ENCODE data around the gene PAQR9.

The PAQR9 gene

DNA sequence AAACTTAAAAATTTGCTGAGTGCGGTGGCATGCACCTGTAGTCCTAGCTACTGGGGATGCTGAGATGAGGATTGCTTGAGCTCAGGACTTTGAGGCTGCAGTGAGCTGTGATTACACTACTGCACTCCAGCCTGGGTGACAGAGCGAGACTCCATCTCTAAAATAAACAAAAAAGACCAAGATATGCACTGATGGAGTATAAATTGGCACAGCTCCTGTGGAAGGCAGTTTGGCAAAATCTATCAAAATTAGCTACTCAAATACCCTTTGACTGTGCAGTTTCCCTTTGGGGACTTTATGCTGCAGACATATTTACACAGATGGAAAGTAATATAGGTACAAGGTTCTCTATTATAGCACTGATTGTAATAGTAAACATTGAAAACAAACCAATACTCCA, 19.8 kb upstream of the PAQR9 start:
- no peak for FAIRE-seq
- DNase-seq (ENCODE audit: insufficient read length, low spot score), result no peak

DNA sequence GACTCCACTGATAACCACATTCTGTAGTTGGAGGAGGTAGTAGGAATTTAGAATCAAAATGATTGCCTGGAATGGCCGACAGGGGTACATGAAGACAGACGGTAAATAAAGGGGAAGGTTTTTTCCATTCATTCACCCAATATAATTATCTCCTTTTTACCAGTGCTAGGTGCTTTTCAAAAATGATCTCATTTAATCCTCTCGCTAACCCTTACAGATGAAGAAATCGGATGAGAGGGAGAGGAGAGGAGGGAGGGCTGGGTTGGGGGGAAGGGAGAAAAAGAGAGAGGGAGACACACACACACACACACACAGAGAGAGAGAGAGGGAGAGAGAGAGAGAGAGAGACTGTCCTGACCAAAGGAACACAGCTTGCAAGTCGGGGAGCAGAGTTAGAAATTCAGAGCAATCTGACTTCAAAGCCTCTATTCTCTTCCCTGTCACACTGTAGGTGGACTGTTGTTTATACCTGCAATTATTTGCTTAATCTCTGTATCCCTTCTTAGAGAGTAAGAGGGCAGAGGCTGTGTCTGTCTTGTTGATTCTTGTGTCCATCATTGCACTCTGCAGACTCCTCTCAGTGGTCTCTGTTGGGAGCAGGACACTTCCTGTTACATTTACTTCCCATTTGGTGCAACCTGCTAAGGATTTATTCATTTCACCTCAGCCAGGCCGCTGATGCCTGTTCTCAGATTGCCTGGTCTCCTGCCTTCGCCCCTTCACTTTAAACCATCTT, 18.7 kb upstream of the PAQR9 start:
- FAIRE-seq, result no peak
- DNase-seq (ENCODE audit: insufficient read length, low spot score), result no peak

GRCh38 chr3:142981108-142981507, 17.6 kb upstream of the PAQR9 start:
- DNase-seq (ENCODE audit: insufficient read length, low spot score) (no peak), FAIRE-seq (no peak)

DNA sequence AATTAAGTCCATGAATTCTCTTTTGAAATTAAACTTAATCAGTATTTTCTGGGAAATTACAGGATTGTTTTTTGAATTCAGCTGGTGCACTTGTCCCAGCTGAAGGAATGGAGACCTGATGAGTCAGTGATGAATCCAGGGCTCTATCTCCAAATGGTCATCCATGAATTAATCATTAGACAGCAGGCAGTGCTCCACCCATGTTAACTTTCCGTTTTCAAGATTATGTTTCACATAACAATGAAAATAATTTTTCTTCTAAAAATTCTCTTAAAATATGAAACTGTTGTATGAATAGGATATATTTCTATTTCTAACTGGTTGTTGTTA, 13.9 kb upstream of the PAQR9 start:
- DNase-seq (ENCODE audit: insufficient read length, low spot score) (no peak), FAIRE-seq (no peak)

DNA sequence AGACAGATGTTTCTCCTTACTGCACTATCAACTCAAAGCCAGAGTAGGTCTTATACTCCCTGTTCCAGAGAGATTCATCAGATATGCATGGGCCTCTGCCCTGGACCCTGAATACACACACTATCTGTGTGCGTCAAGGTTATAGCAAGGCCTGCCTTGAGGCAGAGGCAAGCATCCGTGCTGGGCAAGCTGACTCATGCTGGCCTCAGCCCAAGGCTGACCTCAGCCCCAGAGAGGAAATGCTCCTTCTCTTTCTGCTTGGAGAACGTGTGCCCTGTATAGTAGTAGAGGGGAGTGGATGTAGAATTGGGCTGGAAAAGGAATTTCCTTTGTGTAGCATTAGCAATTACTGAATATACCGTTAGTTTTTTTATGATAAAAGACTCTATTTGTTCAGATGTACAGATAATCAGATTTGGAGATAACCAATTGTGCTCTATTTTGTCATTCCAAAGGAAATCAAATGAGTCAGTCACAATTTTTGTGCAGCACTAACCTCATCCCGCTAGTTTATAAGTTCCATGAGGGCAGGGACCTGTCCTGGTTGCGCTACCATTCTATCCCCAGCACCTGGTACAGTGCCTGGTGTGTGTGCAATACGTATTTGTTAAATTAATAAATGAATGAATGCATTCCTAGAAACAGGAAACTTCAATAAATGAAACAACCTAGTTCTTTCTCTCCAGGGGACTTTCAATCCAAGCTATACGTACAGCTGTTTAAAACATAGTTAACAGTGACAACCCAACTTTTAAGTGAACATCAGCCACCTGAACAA, 13.3 kb upstream of the PAQR9 start:
- FAIRE-seq, result peak; percentile 92

DNA sequence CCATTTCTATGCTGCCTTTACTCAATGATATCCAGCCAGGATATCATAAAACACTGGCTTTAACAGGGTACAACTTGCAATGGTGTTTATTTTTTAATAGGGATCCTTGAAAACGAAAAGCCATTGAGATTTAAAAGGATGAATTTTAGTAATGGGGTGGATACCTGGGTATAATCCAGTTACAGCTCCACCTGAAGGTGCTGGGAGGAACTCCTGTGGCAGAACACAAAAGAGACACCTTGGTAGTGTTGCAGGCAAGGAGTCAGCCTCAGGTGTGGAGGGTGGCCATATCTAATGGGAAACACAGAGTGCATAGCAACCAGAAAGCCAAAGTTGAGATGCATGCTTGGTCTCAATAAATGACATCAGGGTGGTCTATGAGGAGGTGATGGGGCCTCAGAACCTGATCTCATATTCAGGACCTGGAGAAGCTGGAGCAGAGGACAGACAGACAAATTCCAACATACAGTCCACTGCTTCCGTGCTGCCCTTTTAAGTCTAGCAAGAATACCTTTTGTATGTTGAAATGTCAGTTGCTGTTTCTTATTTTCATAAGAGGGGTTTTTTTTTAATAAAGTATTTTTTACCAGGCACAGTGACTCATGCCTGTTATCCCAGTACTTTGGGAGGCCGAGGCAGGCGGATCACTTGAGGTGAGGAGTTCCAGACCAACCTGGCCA, 12.0 kb upstream of the PAQR9 start:
- FAIRE-seq, result no peak
- no peak for DNase-seq (ENCODE audit: insufficient read length, low spot score)

More for the DNA sequence above, 13.3 kb upstream of the PAQR9 start:
- DNase-seq (ENCODE audit: insufficient read length, low spot score), result peak; percentile 76

GRCh38 chr3:142973217-142974009, 9.9 kb upstream of the PAQR9 start:
- FAIRE-seq (no peak), DNase-seq (ENCODE audit: insufficient read length, low spot score) (no peak)

- DNase-seq (ENCODE audit: insufficient read length, low spot score) (no peak), FAIRE-seq (no peak)
These were observed 8.7 kb upstream of the PAQR9 start for GRCh38 chr3:142972092-142972753.

- DNase-seq (ENCODE audit: insufficient read length, low spot score) (no peak), FAIRE-seq (no peak)
These were observed 8.0 kb upstream of the PAQR9 start for GRCh38 chr3:142971431-142971830.

DNA sequence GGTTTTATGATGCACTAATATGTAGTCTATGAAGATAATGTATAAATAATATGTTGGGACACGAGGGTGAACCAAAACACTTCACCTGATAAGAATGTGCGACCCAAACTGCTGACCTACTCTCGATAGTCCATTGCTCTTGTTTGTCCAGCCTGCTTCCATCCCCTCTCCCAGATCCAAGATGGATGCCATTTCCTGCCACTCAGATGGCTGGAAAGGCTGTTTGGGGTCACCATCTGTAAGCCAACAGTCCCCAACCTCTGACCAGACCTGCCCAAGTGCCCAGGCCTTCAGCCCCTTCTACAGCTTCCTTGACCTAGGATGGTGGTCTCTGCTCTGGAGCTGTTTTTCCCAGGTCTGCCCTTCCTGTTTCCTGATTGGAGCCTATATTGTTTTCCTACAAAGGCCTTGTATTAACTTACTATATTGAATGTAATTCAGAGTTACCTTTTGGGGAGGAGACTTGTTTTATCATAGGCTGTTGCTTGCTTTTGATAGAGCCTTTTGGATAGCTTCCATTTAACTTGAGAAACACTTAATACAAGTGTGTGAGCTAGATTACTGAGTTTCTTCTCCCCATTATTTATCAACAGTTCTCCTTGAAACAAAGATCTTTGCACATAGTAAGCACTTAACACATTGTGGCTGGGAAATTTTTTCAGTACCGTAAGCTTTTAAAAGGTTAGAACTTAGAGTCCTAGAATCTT, 5.0 kb upstream of the PAQR9 start:
- no peak for DNase-seq (ENCODE audit: insufficient read length, low spot score)
- no peak for FAIRE-seq

DNA sequence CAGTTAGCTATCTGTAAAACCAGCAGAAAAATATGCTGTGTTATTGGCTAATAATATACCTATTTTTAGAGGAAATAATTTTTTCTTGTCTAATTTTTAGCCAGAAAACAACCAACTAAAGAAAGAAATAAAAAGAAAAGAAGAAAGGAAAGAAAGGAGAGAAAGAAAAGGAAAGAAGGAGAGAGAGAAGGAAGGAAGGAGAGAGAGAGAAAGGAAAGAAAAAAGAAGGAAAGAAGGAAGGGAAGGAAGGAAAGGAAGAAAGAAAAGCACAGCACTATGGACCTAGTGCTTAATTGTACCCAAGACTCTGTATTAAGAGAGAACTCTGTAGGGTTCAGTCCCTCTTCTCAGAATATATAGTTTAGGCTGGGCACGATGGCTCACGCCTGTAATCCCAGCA, 3.3 kb upstream of the PAQR9 start:
- FAIRE-seq, result no peak
- no peak for DNase-seq (ENCODE audit: insufficient read length, low spot score)

- no peak for FAIRE-seq
- no peak for DNase-seq (ENCODE audit: insufficient read length, low spot score)
These were observed 2.1 kb upstream of the PAQR9 start for GRCh38 chr3:142965581-142965980.

GRCh38 chr3:142963234-142963515, 299 bp downstream of the PAQR9 start:
- FAIRE-seq, result no peak
- DNase-seq (ENCODE audit: insufficient read length, low spot score), result no peak

DNA sequence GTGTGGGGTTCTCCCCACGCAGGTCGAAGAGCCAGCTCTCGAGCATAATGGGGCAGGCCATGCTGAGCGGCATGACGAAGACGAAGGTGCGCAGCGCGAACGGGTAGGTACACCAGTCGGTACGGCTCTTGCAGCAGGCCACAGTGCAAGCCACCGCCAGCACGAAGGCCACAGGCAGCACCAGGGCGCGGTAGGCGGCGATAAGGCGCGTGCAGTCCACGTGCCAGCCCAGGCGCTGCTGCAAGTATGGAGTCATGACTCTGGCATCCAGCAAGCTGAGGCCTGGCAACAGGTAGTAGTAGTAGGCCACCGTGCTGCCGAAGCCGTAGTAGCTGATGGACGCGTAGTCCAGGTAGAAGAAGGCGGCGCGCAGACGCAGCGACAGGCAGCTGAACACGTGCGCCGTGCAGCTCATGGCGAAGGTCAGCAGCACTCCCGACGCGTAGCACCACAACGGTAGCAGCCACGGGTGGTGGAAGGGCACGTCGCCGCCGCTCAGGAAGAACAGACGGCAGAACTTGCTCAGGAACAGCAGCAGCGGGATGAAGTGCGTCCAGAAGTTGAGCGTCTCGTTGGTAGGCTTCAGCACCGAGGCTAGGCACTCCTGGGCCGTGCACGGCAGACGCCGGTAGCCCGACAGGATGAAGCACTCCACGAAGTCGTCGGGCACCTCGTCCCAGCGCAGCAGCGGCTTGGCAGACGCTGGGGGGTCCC, 797 bp downstream of the PAQR9 start:
- FAIRE-seq (peak; percentile 26), DNase-seq (ENCODE audit: insufficient read length, low spot score) (no peak)

DNA sequence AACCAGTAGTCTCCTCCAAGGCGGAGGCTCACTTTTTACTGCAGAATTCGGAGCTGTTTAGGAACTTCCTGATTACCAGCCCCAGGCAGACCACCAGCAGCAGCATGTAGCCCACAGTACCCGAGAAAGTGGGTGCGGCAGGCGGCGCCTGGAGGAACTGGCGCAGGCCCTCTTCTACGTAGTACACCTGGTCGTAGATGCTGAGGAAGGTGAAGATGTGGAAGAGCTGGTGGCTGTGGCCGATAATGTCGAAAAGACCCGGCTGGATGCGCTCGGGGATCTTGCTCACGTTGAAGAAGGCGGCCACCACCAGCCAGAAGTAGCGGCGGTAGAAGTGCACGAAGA, 1.3 kb downstream of the PAQR9 start:
- DNase-seq (ENCODE audit: insufficient read length, low spot score), result no peak
- FAIRE-seq, result no peak

GRCh38 chr3:142961539-142961938, 1.9 kb downstream of the PAQR9 start:
- DNase-seq (ENCODE audit: insufficient read length, low spot score) (no peak), FAIRE-seq (no peak)

- FAIRE-seq (no peak), DNase-seq (ENCODE audit: insufficient read length, low spot score) (no peak)
These were observed 3.1 kb downstream of the PAQR9 start for GRCh38 chr3:142960322-142960850.

DNA sequence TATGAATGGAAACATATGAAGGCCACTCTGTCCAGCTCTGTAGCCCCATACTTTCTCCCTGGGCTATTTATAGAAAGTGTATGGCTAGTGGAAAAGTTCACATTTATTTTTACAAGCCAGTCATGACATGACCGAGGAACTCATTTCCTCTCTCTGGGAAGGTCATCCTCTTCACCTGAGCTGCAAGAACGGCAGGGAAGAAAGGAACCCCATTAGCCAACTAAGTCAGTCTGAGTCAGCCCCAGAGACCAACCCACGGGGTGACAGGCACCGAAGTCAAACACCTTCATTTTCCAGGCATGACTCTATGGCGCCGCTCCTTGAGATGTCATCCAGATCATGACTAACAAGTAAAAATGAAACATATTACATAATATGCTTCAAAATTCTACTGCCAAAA, 4.8 kb downstream of the PAQR9 start:
- FAIRE-seq (no peak), DNase-seq (ENCODE audit: insufficient read length, low spot score) (peak; percentile 13)

DNA sequence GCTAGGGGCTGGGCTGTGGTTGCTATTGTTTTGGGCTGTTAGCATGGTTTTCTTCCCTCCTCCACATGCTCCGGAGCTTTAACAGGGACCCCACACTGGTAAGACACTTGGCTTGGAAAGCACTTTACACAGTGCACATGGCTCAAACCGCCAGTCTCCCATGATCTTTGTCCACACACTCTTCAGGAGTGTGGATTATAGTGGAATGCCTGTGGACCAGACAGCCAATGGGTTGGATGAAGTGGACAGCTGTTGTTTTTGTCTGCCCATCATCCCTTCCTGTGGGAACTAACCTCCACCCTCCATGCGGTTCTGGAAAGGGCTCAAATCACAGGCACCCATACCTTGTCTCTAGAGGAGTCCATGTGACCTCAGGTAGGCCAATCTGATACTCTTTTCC, 10.0 kb downstream of the PAQR9 start:
- FAIRE-seq, result no peak

More for the DNA sequence above, 10.0 kb downstream of the PAQR9 start:
- no peak for DNase-seq (ENCODE audit: insufficient read length, low spot score)
